HL-60 (cell line): ENCODE results near the gene RIC3.

Source experiments
- DNase-seq, 2 experiments: peaks; one replicate each; pipeline ENCODE4 v3.0.0-alpha.2; 2010 to 2020; ENCODE audit warnings: low read depth in 1 of 2, low spot score in 1 of 2
- H3K27ac ChIP-seq: fragments of 250-450 bp; sonication (Bioruptor Pico); replicated peaks from 2 replicates; pipeline ENCODE4 v1.5.1; 2020; ENCODE audit warnings: mild to moderate bottlenecking, moderate library complexity
- H3K27me3 ChIP-seq: fragments of 250-450 bp; sonication (Bioruptor Pico); 2 replicates; pipeline ENCODE4 v1.5.1; 2021; ENCODE audit warnings: mild to moderate bottlenecking, moderate library complexity; ENCODE audit not compliant: insufficient read depth, poor library complexity, severe bottlenecking
- H3K4me3 ChIP-seq: replicated peaks from 2 replicates; pipeline ENCODE4 v1.5.1; 2011; ENCODE audit warnings: mild to moderate bottlenecking, control low read depth, low read length; ENCODE audit not compliant: insufficient read depth
- GABPA ChIP-seq: IDR thresholded peaks from 2 replicates; pipeline ENCODE4 v1.6.1; 2012; ENCODE audit warnings: low read depth
- POLR2AphosphoS5 ChIP-seq: IDR thresholded peaks from 2 replicates; pipeline ENCODE4 v1.6.1; 2012; ENCODE audit warnings: low read depth
- SPI1 ChIP-seq: IDR thresholded peaks from 2 replicates; pipeline ENCODE4 v1.6.1; 2012; ENCODE audit warnings: low read depth, mild to moderate bottlenecking, borderline replicate concordance
- TF ChIP-seq, protein P1 (sequence below): IDR thresholded peaks from one replicate; pipeline ENCODE4 v1.5.1; 2011; ENCODE audit warnings: low read length, control low read depth, inconsistent platforms; ENCODE audit not compliant: insufficient read depth
- TF ChIP-seq, protein P2 (sequence below): IDR thresholded peaks from 2 replicates; pipeline ENCODE4 v1.6.1; 2012; ENCODE audit warnings: low read depth; ENCODE audit not compliant: insufficient replicate concordance

RIC3 gene

DNA sequence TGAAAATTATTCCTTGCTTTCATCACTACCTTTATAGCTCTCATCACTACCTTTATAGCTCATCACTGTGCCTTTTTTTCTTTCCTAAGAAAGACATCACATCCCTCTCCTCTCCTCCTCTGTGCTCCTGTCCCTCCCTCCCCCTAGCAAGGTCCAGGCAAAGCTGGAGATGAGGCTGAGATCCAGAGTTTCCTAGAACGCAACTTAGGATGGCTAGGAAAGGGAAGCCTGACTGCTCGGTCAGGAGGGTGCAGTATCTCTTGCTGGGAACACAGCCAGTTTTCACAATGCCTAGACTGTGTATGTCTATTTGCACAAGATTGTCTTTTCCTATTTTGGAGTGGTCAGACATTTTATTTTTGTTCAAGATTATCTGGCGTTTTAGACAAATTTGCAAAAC is 63.2 kb downstream of the RIC3 start:
- H3K27me3 ChIP-seq, result no peaks in the 10 kb centered on the region
- TF ChIP-seq, protein P1, sequence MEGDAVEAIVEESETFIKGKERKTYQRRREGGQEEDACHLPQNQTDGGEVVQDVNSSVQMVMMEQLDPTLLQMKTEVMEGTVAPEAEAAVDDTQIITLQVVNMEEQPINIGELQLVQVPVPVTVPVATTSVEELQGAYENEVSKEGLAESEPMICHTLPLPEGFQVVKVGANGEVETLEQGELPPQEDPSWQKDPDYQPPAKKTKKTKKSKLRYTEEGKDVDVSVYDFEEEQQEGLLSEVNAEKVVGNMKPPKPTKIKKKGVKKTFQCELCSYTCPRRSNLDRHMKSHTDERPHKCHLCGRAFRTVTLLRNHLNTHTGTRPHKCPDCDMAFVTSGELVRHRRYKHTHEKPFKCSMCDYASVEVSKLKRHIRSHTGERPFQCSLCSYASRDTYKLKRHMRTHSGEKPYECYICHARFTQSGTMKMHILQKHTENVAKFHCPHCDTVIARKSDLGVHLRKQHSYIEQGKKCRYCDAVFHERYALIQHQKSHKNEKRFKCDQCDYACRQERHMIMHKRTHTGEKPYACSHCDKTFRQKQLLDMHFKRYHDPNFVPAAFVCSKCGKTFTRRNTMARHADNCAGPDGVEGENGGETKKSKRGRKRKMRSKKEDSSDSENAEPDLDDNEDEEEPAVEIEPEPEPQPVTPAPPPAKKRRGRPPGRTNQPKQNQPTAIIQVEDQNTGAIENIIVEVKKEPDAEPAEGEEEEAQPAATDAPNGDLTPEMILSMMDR, result no peak
- no peak for TF ChIP-seq SPI1
- TF ChIP-seq, protein P2, sequence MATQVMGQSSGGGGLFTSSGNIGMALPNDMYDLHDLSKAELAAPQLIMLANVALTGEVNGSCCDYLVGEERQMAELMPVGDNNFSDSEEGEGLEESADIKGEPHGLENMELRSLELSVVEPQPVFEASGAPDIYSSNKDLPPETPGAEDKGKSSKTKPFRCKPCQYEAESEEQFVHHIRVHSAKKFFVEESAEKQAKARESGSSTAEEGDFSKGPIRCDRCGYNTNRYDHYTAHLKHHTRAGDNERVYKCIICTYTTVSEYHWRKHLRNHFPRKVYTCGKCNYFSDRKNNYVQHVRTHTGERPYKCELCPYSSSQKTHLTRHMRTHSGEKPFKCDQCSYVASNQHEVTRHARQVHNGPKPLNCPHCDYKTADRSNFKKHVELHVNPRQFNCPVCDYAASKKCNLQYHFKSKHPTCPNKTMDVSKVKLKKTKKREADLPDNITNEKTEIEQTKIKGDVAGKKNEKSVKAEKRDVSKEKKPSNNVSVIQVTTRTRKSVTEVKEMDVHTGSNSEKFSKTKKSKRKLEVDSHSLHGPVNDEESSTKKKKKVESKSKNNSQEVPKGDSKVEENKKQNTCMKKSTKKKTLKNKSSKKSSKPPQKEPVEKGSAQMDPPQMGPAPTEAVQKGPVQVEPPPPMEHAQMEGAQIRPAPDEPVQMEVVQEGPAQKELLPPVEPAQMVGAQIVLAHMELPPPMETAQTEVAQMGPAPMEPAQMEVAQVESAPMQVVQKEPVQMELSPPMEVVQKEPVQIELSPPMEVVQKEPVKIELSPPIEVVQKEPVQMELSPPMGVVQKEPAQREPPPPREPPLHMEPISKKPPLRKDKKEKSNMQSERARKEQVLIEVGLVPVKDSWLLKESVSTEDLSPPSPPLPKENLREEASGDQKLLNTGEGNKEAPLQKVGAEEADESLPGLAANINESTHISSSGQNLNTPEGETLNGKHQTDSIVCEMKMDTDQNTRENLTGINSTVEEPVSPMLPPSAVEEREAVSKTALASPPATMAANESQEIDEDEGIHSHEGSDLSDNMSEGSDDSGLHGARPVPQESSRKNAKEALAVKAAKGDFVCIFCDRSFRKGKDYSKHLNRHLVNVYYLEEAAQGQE, result no peak

DNA sequence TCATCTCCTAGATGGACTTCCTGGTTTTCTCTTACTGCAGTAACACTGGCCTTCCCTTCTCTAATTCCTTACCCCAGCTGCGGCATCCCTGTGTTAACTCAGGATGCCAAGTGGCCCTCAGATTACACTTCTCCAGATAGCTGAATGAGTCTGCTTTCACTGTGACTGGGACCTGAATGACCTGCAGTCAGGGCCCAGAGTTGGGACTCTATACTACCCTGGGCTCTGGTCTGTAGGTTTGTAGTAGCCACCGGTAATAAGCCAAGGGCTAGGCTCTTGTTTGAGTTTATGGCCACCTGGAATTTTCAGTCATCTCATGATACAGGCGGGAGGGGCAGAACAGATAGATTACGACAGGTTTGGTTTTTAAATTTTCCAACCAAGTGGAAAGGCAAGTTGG is 63.7 kb downstream of the RIC3 start:
- Histone ChIP-seq H3K27me3 (no peaks in the 10 kb centered on the region), H3K4me3 (no peak overlapping the region), H3K27ac (no peak overlapping the region)
- TF ChIP-seq, protein P1, result no peak
- TF ChIP-seq SPI1 (no peak), GABPA (no peak), POLR2AphosphoS5 (no peak)
- TF ChIP-seq, protein P2, result no peak
- no peak for DNase-seq

More for the DNA sequence above, 63.2 kb downstream of the RIC3 start:
- no peak overlapping the region for H3K4me3 ChIP-seq
- no peak for DNase-seq
- H3K27ac ChIP-seq, result no peak overlapping the region

DNA sequence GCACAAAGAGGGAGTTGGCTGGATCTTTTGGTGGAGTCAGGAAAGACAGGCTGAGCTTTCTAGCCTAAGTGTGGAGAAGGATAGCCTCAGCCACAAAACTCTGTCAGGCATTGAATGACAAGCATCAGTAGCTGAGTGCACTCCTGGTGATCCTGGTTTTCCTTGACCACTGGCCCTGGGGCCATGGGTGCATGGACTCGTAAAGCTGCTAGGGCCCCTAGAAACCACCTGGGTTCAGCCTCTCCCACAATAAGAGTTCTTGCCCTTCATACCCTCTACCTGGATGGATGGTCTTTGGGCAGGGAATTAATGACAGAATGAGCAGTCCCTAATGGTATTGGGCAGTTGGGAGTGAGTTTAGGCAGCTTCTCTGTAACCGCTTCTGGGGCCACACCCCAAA is 64.9 kb downstream of the RIC3 start:
- DNase-seq, result no peak
- Histone ChIP-seq H3K4me3 (no peak overlapping the region), H3K27ac (no peak overlapping the region), H3K27me3 (no peaks in the 10 kb centered on the region)
- TF ChIP-seq, protein P2, result no peak
- TF ChIP-seq, protein P1, result no peak
- TF ChIP-seq GABPA (no peak), SPI1 (no peak)
